ENCODE data around the gene FFAR3. TPM values are rescaled to one million over a fixed set of nuclear protein-coding genes. Genes with fewer than 3 reads are reported as not detected.
A peak's percentile ranks its signal among the peaks of the same experiment; 100 is the strongest.
"Not testable (repeated sequence)": the region's sequence is repeated elsewhere in the genome, so short reads cannot be mapped to it uniquely, and the experiment has no call there.

FFAR3 gene
- total RNA-seq, 1 donor from 2014 or later, result 0.14 TPM

DNA sequence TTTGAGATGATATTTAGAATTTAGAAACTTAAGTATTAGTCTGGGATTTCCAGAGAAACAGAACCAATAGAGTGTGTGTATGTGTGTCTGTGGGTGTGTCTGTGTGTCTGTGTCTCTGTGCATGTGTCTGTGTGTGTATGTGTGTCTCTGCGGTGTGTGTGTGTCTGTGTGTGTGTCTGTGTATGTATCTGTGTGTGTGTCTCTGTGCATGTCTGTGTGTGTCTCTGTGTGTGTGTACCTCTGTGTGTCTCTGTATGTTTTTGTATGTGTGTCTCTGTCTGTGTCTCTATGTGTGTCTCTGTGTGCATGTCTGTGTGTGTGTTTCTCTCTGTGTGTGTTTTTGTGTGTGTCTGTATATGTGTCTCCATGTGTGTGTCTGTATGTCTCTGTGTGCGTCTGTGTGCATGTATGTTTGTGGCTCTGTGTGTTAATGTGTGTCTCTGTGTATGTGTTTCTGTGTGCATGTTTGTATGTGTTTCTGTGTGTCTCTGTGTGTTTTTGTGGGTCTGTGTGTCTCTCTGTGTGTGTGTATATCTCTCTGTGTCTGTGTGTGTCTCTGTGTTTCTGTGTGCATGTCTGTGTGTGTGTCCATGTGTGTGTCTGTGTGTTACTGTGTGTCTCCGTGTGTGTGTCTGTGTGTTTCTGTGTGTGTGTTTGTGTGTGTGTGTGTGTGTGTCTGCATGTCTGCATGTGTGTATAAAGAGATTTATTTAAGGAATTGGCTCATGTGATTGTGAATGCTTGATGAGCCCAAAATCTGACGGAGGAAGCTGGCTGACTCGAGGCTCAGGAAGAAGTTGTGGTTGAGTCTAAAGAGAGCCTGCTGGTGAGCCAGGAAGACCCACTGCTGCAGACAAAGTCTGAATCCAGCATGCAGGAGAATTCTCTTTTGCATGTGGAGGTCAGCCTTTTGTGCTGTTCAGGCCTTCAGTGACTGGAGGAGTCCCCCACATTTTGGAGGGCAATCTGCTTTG lies 34.8 kb downstream of the FFAR3 start:
- no peak for DNase-seq (ENCODE audit: missing footprints)
- ATAC-seq, result no peak

DNA sequence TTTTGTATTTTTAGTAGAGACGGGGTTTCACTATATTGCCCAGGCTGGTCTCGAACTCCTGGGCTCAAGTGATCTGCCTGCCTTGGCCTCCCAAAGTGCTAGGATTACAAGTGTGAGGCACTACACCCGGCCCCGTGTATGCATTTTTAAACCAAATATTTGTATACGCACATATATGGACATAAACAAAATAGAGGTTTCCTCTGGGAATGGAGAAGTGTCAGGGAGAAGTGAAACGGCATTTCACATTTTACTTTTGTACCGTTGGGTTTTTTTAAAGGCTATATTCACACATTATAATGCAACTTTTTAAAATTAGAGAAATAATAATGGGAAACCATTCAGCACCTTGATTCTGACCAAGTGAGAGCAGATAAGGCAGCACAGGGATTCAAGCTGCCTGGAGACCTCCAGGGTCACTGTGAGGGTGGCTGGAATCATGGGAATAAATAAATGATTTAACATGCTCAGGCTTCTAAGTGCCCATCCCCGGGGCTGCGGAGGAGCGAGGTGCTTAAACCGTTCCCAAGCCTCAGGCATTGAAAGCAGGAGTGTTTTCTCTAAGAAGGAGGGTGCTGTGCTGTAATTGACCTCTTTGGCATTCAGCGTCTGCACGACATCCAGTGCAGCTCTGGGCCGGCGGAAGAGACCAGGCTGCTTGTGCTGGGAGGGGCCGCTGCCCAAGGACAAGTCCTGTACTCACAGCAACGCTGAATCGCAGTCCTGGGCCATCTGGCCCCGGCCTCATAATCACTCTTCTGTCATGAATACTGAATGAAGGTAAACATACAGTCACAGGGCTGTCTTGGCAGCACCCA lies 37.3 kb downstream of the FFAR3 start:
- intact Hi-C loops (cut with DNase I), result no loop called here
- ATAC-seq (peak; percentile 50), DNase-seq (ENCODE audit: missing footprints) (no peak)

More for the DNA sequence above, 34.8 kb downstream of the FFAR3 start:
- intact Hi-C loops (cut with DNase I), result no loop called here

DNA sequence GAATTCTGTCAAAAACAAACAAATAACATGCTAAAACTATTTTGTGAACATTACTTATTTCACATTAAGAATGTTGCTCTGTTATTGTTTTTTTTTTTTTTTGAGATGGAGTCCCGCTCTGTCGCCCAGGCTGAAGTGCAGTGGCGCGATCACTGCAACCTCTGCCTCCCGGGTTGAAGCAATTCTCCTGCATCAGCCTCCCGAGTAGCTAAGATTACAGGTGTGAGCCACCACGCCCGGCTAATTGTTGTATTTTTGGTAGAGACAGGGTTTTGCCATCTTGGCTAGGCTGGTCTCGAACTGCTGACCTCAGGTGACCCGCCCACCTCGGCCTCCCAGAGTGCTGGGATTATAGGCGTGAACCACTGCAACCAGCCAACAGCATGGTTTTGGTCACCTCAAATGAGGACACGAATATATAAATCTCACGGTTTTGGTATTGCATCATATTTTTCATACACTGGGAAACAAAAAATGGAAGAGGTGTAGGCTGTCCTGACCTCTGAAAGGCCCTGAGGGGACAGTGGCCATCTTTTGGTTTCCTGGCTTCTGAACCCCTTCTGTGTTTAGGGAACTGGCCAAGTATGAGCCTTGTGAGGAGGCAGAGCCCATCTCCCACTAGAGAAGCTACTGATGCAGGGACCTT lies 38.1 kb downstream of the FFAR3 start:
- DNase-seq (ENCODE audit: missing footprints) (no peak), ATAC-seq (no peak)
- intact Hi-C loops (cut with DNase I), result no loop called here

DNA sequence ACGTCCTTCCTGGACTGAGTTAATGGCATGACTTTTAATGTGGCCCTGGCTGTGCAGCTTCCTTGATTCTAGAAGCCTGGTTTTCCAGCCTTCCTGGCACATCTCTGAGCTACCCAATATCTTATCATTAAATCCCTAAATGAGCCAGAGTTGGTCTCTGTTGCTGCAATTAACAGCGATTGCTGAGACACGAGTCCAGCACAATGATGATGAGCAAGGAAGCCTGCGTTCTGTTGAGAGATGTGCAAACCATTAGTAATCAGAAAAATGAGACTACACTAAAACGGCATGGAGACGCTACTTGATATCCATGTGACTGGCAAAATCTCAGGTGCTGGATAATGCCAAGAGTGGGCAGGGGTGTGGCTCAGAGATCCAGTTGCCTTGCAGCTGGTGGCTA lies 38.8 kb downstream of the FFAR3 start:
- no peak for ATAC-seq
- DNase-seq (ENCODE audit: missing footprints), result no peak
- intact Hi-C loops (cut with DNase I), result no loop called here

DNA sequence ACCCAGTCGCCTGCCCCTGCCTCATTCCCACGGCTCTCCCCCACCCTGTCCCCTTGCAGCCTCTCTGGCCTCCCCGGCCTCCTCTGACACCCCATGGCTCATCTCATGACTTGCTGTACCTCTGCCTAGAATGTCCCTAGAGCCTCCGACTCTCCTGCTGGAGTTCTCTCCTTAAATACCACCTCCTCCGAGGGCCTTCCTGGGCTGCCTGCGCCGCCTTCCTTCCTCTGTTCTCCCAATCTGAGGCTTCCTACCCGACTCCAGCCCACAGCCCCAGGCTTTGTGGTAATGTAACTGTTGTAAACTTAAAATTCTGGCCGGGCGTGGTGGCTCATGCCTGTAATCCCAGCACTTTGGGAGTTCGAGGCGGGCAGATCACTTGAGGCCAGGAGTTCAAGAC lies 40.3 kb downstream of the FFAR3 start:
- DNase-seq (ENCODE audit: missing footprints), result no peak
- ATAC-seq, result no peak
- intact Hi-C loops (cut with DNase I), result no loop called here

DNA sequence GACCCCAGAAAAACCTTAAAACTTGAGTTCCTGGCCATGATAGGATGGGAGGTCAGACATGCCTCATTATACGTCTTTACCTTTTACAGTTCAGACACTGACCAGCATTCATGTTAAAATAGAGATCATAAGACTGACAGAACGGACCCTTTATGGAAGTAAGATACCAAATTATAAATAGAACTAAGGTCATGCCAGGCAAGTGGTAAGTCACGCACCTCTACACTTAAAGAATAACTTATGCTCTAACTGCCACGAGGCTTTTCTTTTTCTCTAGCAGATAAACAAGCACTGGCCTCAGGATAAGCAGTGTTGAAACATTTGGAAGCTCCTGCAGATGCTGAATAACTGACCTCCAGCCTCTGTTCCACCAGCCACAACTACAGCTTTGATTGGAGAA lies 41.0 kb downstream of the FFAR3 start:
- ATAC-seq, result no peak
- no peak for DNase-seq (ENCODE audit: missing footprints)
- intact Hi-C loops (cut with DNase I), result no loop called here

DNA sequence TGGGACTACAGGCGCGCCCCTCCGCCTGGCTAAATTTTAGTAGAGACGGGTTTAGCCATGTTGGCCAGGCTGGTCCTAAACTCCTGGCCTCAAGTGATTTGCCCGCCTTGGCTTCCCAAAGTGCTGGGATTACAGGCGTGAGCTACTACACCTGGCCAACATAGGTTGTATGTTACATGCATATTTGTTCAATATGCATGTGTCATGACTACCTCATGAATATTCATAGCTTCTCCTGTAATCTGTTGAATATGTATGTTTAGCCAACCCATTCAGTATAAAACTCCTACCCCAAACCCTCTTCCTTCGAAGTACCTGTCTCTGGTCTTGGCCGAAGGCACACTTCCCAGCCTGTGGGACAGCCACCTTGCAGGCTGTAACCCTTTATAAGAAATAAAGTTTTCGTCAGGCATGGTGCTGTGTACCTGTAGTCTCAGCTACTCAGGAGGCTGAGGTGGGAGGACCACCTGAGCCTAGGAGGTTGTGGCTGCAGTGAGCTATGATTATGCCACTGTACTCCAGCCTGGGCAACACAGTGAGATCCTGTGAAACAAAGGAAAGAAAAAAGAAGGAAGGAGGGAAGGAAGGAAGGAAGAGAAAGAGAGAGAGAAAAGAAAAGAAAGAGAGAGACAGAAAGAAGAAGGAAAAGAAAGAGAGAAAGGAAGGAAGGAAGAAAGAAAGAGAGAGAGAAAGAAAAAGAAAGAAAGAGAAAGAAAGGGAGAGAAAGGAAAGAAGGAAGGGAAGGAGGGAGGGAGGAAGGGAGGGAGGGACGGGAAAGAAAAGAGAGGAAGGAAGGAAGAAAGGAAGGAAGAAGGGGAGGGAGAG lies 41.9 kb downstream of the FFAR3 start:
- no peak for ATAC-seq
- DNase-seq (ENCODE audit: missing footprints), result no peak
- intact Hi-C loops (cut with DNase I), result no loop called here

DNA sequence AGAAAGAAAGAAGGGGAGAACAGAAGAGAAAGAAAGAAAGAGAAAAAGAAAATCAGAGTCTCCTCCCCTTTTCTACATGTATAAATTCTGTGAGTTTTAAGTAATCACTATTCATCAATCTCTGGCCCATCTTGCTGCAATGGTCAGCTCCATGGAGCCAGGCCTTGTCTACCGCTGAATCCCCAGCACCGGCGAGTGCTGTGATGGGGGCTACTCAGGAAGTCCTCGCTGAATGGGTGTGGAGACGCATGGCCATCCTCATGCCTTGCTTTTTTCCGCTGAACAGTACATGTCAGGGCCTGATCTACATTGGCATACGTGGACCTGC lies 42.5 kb downstream of the FFAR3 start:
- no peak for DNase-seq (ENCODE audit: missing footprints)
- intact Hi-C loops (cut with DNase I), result no loop called here
- no peak for ATAC-seq

DNA sequence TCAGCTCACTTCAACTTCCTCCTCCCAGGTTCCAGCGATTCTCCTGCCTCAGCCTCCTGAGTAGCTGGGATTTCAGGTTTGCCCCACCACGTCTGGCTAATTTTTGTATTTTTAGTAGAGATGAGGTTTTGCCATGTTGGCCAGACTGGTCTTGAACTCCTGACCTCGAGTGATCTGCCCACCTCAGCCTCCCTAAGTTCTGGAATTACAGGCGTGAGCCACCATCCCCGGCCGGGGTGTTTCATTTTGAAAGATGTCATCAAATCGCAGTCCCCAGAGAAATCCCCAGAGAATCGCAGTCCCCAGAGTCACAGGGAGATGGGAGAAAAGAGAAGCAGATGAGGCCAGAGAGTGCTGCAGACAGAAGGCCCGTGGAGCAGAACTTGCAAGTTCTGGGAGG lies 43.2 kb downstream of the FFAR3 start:
- ATAC-seq; intact Hi-C loops (cut with DNase I); DNase-seq (ENCODE audit: missing footprints): not testable (repeated sequence)

DNA sequence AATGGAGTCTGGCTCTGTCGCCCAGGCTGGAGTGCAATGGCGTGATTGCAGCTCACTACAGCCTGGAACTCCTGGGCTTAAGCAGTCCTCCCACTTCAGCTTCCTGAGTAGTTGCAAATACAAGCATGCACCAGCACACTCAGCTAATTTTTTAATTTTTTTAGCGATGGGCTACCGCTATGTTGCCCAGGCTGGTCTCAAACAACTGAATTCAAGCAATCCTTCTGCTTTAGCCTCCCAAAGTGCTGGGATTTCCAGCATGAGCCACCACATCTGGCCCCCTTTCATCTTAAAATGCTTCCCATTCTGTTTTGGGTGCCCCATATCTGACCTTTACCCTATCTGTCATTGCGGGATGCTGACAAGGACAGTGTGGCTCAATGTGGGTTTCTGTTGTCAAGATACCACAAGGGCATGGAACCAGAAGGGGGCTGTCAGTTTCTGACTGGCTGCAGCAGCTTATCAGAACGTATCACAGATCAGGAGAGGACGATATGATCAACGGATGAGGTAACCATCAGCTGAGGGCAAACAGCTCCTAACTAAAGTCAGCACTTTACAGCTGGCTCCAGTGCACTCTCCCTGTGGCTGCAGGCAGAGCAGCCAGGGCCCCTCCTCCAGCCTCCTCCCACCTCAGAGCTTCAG lies 45.0 kb downstream of the FFAR3 start:
- no peak for DNase-seq (ENCODE audit: missing footprints)
- intact Hi-C loops (cut with DNase I), result no loop called here
- no peak for ATAC-seq

DNA sequence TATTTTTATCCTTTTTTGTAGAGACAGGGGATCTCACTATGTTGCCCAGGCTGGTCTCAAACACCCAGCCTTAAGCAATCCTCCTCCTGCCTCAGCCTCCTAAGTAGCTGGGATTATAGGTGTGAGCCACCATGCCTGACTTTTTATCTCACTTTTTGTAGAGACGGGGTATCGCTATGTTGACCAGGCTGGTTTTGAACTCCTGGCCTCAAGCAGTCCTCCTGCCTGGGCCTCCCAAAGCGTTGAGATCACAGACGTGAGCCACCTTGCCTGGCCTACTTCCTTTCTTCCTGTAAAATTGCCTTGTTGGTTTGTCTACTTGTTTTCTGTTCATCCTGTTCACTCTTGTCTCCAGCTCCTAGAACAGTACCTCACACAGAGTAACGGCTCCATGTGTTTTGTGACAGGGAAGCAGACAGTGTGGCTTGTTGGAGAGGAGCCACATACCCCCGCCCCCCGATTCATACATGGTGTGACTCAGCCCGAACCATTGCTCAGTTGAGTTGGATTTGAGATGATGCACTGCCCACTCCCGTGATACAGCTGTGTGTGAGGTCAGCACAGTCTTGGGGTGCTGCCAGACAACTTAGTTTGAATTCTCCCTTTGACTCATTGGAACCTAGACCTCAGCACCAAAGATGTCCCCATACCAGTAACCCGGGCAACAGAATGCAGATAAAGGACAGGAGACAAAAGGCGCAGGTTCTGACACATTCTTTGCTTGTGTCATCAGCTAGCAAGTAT lies 46.8 kb downstream of the FFAR3 start:
- ATAC-seq (no peak), DNase-seq (ENCODE audit: missing footprints) (no peak)
- intact Hi-C loops (cut with DNase I), result no loop called here

DNA sequence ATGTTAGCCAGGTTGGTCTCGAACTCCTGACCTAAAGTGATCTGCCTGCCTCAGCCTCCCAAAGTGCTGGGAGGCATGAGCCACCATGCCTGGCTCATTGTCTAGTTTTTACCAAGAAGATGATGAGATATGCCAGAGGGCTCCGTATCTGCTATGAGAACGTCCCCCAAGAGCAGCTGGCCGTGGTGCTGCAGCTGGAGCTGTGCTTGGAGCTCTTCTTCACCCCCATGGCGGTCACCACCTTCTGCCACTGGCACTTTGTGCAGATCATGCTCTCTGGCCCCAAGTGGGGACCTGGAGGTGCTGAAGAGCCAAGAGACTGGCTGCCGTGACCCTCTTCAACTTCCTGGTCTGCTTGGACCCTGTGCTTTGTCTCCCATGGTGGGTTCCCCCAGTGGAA lies 49.4 kb downstream of the FFAR3 start:
- intact Hi-C loops (cut with DNase I), result no loop called here
- DNase-seq (ENCODE audit: missing footprints) (no peak), ATAC-seq (no peak)

DNA sequence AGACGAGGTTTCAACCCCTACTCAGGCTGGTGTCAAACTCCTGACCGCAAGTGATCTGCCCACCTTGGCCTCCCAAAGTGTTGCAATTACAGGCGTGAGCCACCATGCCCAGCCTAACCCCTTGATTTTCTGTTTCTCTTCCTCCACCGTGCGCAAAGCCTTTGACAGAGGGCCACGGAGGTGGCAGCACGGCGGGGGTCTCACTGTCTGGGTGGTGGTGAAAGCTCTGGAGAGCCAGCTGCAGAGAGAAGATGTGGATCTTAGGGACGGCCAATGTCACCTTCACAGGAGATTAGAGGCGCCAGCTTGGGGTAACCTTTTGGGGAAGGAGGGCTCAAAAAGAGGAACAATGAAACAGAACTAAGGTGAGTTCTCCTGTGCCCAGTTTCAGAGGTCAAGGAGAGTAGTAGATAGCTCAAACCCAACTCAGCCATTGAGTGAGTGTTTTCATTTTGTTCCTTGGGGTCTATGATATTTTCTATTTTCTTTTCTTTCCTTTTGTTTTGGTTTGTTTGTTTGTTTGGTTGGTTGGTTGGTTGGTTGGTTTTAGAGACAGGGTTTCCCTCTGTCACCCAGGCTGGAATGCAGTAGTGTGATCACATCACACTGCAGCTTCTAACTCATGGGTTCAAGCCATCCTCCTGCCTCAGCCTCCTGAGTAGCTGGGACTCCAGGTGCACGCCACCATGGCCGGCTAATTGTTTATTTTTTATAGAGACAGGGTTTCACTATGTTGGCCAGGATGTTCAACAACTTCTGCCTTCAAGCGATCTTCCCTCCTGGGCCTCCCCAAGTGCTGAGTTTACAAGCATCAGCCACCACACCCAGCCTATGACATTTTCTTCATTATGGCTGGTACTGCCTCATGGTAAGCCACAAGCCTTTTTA lies 50.3 kb downstream of the FFAR3 start:
- intact Hi-C loops (cut with DNase I), result no loop called here
- ATAC-seq (no peak), DNase-seq (ENCODE audit: missing footprints) (no peak)

DNA sequence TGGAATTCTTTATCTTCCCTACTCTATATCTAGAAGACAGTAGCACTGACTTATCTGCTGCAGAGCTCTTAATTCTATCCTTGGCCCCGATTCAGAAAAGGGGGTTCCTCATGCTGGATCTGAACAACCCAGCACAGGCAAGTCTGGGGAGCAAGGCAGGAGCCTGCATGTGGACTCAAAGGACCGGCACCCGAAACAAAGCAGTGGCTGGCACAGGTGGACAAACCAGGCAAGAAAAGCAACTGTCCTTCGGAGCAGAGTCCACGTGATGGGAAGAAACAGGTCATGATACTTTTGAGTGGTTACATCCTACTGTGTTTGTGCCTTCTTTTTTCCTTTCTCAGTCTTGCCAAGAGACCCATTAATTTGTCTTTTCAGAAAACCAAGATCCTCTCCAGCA lies 50.9 kb downstream of the FFAR3 start:
- ATAC-seq, result no peak
- intact Hi-C loops (cut with DNase I), result no loop called here
- DNase-seq (ENCODE audit: missing footprints), result no peak

Data from Right ventricle myocardium inferior (tissue), 1 donor.